ENCODE data around the gene MARK3.

The MARK3 gene

GRCh38 chr14:103535081-103535890 is 150.1 kb downstream of the MARK3 start:
- no peak for DNase-seq (ENCODE audit: low read depth in 2 of 3, low spot score in 2 of 3)

GRCh38 chr14:103535891-103536565 is 150.8 kb downstream of the MARK3 start:
- no peak for DNase-seq (ENCODE audit: low read depth in 2 of 3, low spot score in 2 of 3)

- no peak for DNase-seq (ENCODE audit: low read depth in 2 of 3, low spot score in 2 of 3)
Observed at GRCh38 chr14:103536693-103537092, 151.5 kb downstream of the MARK3 start.

- DNase-seq (ENCODE audit: low read depth in 2 of 3, low spot score in 2 of 3), result no peak
Observed at GRCh38 chr14:103537175-103537990, 152.2 kb downstream of the MARK3 start.

GRCh38 chr14:103538291-103539055 is 153.3 kb downstream of the MARK3 start:
- DNase-seq (ENCODE audit: low read depth in 2 of 3, low spot score in 2 of 3), result no peak

- no peak for DNase-seq (ENCODE audit: low read depth in 2 of 3, low spot score in 2 of 3)
Observed at GRCh38 chr14:103539056-103539825, 154.0 kb downstream of the MARK3 start.

- DNase-seq (ENCODE audit: low read depth in 2 of 3, low spot score in 2 of 3), result no peak
Observed at GRCh38 chr14:103540821-103541708, 155.8 kb downstream of the MARK3 start.

GRCh38 chr14:103541709-103542604 is 156.7 kb downstream of the MARK3 start:
- DNase-seq (ENCODE audit: low read depth in 2 of 3, low spot score in 2 of 3), result no peak

GRCh38 chr14:103542605-103543088 is 157.4 kb downstream of the MARK3 start:
- no peak for DNase-seq (ENCODE audit: low read depth in 2 of 3, low spot score in 2 of 3)

GRCh38 chr14:103543140-103543539 is 157.9 kb downstream of the MARK3 start:
- no peak for DNase-seq (ENCODE audit: low read depth in 2 of 3, low spot score in 2 of 3)

GRCh38 chr14:103543721-103544387 is 158.6 kb downstream of the MARK3 start:
- DNase-seq (ENCODE audit: low read depth in 2 of 3, low spot score in 2 of 3), result no peak

GRCh38 chr14:103544388-103545218 is 159.4 kb downstream of the MARK3 start:
- DNase-seq (ENCODE audit: low read depth in 2 of 3, low spot score in 2 of 3), result no peak

GRCh38 chr14:103545219-103545914 is 160.2 kb downstream of the MARK3 start:
- DNase-seq (ENCODE audit: low read depth in 2 of 3, low spot score in 2 of 3), result no peak

- no peak for DNase-seq (ENCODE audit: low read depth in 2 of 3, low spot score in 2 of 3)
Observed at GRCh38 chr14:103545915-103546651, 160.9 kb downstream of the MARK3 start.

Data from activated CD8-positive, alpha-beta memory T cell treated with anti-CD3 and anti-CD28 coated beads for 48 hours (primary cell).